Breast epithelium (tissue), 4 donors: ENCODE data around the gene ANKRD44. TPM values are rescaled to one million over a fixed set of nuclear protein-coding genes. Genes with fewer than 3 reads are reported as not detected.

Experiments
- DNase-seq, 2 donors: peaks; one replicate each; pipeline ENCODE4 v3.0.0-alpha.2; 2019; ENCODE audit warnings: low spot score in 2 of 2
- H3K27ac ChIP-seq, 2 donors: fragments of 200-600 bp; sonication (generic) in 1 of 2; one replicate each; pipeline ENCODE4 v1.5.1; 2016 to 2019; ENCODE audit warnings: mild to moderate bottlenecking in 1 of 2
- H3K27me3 ChIP-seq, 2 donors: fragments of 200-600 bp; sonication (generic) in 1 of 2; one replicate each; pipeline versions ENCODE4 v1.5.1 to v1.6.0; 2017 to 2019; ENCODE audit warnings: control low read depth in 1 of 2, mild to moderate bottlenecking in 1 of 2
- H3K36me3 ChIP-seq: fragments of 200-600 bp; one replicate; pipeline ENCODE4 v1.5.1; 2019
- H3K4me1 ChIP-seq, 2 donors: fragments of 200-600 bp; sonication (generic); one replicate each; pipeline ENCODE4 v1.5.1; 2016 to 2019; ENCODE audit warnings: control low read depth in 1 of 2
- H3K4me3 ChIP-seq, 3 donors: fragments of 200-600 bp; sonication (generic); 1 replicate in 2 of 3; 2 replicates in 1 of 3; pipeline ENCODE4 v1.5.1; 2016 to 2019; ENCODE audit warnings: mild to moderate bottlenecking in 3 of 3, moderate library complexity in 2 of 3
- H3K9me3 ChIP-seq, 2 donors: fragments of 200-600 bp; sonication (generic) in 1 of 2; one replicate each; pipeline ENCODE4 v1.5.1; 2016 to 2019; ENCODE audit warnings: control low read depth in 1 of 2
- POLR2A ChIP-seq: fragments of 450-650 bp; IDR thresholded peaks from one replicate; pipeline ENCODE4 v1.6.1; 2016; ENCODE audit warnings: antibody characterized with exemption, mild to moderate bottlenecking, moderate library complexity
- POLR2AphosphoS5 ChIP-seq, 3 donors: sonication (generic); formaldehyde crosslinking; IDR thresholded peaks; one replicate each; pipeline ENCODE4 v1.6.1; 2017; ENCODE audit warnings: antibody characterized with exemption in 3 of 3
- intact Hi-C: fragments of 100-400 bp; cut with DNase I; formaldehyde crosslinking; loops from one replicate; pipeline ENCODE4 v1.15.1; 2023; ENCODE audit warnings: low total_unique reads
- total RNA-seq, 3 donors: library from RNA; depleted of rRNA; stranded (reverse); fragments of >200 nt; gene quantifications; one replicate each; pipeline ENCODE4 v1.1.0, GENCODE V29; 2016
- TF ChIP-seq, protein P1 (sequence below), 3 donors: fragments of 450-650 bp; IDR thresholded peaks; one replicate each; pipeline ENCODE4 v1.5.1; 2016 to 2017; ENCODE audit warnings: antibody characterized with exemption in 3 of 3, mild to moderate bottlenecking in 3 of 3, moderate library complexity in 3 of 3

Gene ANKRD44
- total RNA-seq, 3 donors from 2014 or later: 18.0 to 41.3 (median 19.9) TPM

- Histone ChIP-seq H3K27ac (no peak overlapping the region), H3K4me3 (no peak overlapping the region), H3K9me3 (no peaks in the 10 kb centered on the region), H3K36me3 (no peaks in the 10 kb centered on the region), H3K4me1 (no peaks in the 10 kb centered on the region), H3K27me3 (no peaks in the 10 kb centered on the region)
- TF ChIP-seq POLR2AphosphoS5 (IDR thresholded peaks at IDR 0.05) (no peak), POLR2A (no peak)
- TF ChIP-seq, protein P1, sequence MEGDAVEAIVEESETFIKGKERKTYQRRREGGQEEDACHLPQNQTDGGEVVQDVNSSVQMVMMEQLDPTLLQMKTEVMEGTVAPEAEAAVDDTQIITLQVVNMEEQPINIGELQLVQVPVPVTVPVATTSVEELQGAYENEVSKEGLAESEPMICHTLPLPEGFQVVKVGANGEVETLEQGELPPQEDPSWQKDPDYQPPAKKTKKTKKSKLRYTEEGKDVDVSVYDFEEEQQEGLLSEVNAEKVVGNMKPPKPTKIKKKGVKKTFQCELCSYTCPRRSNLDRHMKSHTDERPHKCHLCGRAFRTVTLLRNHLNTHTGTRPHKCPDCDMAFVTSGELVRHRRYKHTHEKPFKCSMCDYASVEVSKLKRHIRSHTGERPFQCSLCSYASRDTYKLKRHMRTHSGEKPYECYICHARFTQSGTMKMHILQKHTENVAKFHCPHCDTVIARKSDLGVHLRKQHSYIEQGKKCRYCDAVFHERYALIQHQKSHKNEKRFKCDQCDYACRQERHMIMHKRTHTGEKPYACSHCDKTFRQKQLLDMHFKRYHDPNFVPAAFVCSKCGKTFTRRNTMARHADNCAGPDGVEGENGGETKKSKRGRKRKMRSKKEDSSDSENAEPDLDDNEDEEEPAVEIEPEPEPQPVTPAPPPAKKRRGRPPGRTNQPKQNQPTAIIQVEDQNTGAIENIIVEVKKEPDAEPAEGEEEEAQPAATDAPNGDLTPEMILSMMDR (IDR thresholded peaks at IDR 0.05): no peak
- no peak for DNase-seq
- intact Hi-C loops: no loop called here
These were observed 51.0 kb downstream of the ANKRD44 start for GRCh38 chr2:197259470-197259999.

DNA sequence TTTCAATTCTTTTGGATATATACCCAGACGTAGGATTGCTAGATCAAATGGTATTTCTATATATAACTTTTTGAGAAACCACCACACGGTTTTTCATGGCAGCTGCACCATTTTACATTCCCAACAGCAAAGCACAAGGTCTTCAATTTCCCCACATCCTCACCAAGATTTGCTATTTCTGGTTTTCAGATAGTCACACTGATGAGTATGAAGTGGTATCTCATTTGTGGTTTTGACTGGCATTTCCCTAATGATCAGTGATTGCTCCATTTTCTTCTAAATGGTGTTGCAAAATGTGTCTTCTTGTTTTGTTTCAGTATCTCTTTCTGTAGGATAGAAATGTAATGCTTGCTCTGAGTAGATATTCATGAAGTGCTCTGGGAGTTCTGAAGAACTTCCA lies 52.0 kb downstream of the ANKRD44 start:
- no peak overlapping the region for H3K27ac ChIP-seq
- H3K27me3 ChIP-seq: no peaks in the 10 kb centered on the region
- no peak for DNase-seq
- intact Hi-C loops: no loop called here
- TF ChIP-seq POLR2AphosphoS5 (IDR thresholded peaks at IDR 0.05): no peak
- TF ChIP-seq, protein P1 (IDR thresholded peaks at IDR 0.05): no peak
- TF ChIP-seq POLR2A: no peak
- H3K4me1 ChIP-seq: no peaks in the 10 kb centered on the region
- H3K4me3 ChIP-seq: no peak overlapping the region
- no peaks in the 10 kb centered on the region for H3K36me3 ChIP-seq
- H3K9me3 ChIP-seq: no peaks in the 10 kb centered on the region

DNA sequence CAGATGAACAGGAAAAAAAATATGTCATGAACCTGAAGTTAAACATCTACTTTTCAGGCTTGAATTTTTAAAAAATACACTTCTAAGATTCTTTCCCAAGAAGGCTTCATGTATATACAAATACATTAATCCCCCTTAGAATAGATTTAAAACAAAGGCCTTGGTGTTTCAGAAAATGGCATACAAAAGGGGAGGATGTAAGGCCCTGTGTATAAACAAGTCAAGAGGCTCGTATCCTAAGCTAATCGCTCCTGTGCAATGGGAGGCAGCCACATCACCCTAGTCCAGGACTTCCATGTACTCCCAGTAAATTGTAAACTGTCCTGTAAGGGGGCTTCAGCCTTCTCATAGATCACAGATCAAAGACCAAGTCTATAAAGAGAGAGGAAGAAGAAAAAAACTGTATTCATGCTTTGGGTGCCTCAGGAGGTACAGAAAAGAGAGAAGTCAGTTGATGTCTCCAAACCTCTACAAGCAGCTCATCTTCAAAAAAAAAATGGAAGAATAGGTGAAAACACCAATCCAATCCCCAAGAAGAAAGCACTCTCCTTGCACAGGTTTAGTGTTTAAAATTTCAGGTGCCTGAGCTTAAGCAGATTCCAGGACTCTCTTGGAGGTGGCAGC lies 53.9 kb downstream of the ANKRD44 start:
- TF ChIP-seq, protein P1 (IDR thresholded peaks at IDR 0.05): no peak
- TF ChIP-seq POLR2AphosphoS5 (IDR thresholded peaks at IDR 0.05) (no peak), POLR2A (no peak)
- H3K4me1 ChIP-seq: no peaks in the 10 kb centered on the region
- H3K9me3 ChIP-seq: no peaks in the 10 kb centered on the region
- H3K27ac ChIP-seq: no peak overlapping the region
- intact Hi-C loops: no loop called here
- no peak overlapping the region for H3K4me3 ChIP-seq
- H3K27me3 ChIP-seq: no peaks in the 10 kb centered on the region
- no peaks in the 10 kb centered on the region for H3K36me3 ChIP-seq
- DNase-seq: no peak

DNA sequence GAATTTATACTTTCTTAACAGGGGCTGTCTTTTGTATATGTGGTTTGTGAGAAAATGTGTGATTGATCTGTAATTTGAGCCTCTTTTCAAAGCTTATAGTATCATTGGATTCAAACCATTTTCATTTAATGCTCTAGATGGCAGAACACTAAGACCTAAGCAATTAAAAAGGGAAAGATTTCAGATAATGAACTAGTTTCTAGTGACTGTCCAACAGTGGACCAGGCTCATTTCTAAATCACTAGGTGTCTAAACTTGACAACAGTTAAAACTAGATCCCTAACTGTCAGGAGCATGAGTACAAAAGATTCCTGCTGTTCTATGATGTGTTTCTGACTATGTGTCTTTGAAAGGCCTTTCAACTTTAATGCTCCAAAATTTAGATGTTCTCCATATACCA lies 54.6 kb downstream of the ANKRD44 start:
- H3K27me3 ChIP-seq: no peaks in the 10 kb centered on the region
- no peak for TF ChIP-seq POLR2AphosphoS5 (IDR thresholded peaks at IDR 0.05)
- TF ChIP-seq, protein P1 (IDR thresholded peaks at IDR 0.05): no peak
- TF ChIP-seq POLR2A: no peak
- no peaks in the 10 kb centered on the region for H3K9me3 ChIP-seq
- intact Hi-C loops: no loop called here
- no peak overlapping the region for H3K27ac ChIP-seq
- H3K4me1 ChIP-seq: no peaks in the 10 kb centered on the region
- DNase-seq: no peak
- no peaks in the 10 kb centered on the region for H3K36me3 ChIP-seq
- peak overlapping the region in 1 of 3 donors; percentile 9 for H3K4me3 ChIP-seq

DNA sequence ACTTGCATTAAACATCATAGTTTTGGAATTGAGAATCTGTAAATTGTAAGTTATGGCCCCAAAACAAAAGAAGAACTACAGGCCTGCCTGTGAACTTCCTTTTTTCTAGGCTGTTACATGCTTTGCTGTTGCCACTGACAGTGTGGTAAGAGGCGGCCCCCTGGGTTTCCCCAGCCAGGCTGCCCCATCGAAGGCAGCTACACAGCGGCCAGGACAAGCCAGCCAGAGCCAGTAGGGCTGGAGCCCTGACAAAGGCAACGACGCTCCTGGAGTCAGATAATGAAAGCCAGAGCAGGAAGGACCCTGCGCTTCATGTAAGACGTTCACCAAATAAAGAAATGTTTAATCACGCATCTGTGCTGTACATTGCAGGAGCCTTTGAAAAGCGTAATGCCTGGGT lies 55.0 kb downstream of the ANKRD44 start:
- intact Hi-C loops: no loop called here
- DNase-seq: no peak
- TF ChIP-seq POLR2A (no peak), POLR2AphosphoS5 (IDR thresholded peaks at IDR 0.05) (no peak)
- TF ChIP-seq, protein P1 (IDR thresholded peaks at IDR 0.05): no peak
- H3K4me3 ChIP-seq: peak overlapping the region in 1 of 3 donors; percentile 9
- no peaks in the 10 kb centered on the region for H3K9me3 ChIP-seq
- H3K27ac ChIP-seq: no peak overlapping the region
- H3K4me1 ChIP-seq: no peaks in the 10 kb centered on the region
- H3K27me3 ChIP-seq: no peaks in the 10 kb centered on the region
- no peaks in the 10 kb centered on the region for H3K36me3 ChIP-seq
